ENCODE data around the gene KCNIP3.

The KCNIP3 gene

DNA sequence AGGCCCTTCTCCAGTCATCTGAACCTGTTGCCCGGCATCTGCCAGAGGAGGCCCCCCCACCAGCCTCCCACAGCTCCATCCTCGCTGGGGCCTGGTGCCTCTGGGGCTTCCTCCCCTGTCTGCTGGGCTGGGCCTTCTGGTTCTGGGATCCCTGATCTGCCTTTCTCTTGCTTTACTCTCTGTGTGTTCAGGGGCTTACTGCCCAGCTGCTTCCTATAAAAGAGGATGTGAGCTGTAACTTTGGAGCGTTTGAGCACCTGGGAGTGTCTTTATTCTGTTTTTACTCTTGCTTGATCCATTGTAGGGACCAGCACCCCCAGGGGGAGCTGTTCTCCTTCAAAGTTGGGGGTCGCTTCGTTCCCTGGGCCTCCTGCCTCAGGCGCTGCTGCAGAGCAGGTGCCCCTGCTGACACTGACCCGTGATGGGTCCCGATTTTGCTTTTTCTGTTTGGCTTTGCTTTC is 82.3 kb downstream of the KCNIP3 start (continued):
- TF ChIP-seq, protein P1, sequence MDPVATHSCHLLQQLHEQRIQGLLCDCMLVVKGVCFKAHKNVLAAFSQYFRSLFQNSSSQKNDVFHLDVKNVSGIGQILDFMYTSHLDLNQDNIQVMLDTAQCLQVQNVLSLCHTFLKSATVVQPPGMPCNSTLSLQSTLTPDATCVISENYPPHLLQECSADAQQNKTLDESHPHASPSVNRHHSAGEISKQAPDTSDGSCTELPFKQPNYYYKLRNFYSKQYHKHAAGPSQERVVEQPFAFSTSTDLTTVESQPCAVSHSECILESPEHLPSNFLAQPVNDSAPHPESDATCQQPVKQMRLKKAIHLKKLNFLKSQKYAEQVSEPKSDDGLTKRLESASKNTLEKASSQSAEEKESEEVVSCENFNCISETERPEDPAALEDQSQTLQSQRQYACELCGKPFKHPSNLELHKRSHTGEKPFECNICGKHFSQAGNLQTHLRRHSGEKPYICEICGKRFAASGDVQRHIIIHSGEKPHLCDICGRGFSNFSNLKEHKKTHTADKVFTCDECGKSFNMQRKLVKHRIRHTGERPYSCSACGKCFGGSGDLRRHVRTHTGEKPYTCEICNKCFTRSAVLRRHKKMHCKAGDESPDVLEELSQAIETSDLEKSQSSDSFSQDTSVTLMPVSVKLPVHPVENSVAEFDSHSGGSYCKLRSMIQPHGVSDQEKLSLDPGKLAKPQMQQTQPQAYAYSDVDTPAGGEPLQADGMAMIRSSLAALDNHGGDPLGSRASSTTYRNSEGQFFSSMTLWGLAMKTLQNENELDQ (tag by site-specific recombination; IDR thresholded peaks at IDR 0.05; ENCODE audit: low read depth): no peak
- TF ChIP-seq ZBTB1 (tag by site-specific recombination; IDR thresholded peaks at IDR 0.05) (no peak), SP2 (tag by site-specific recombination; IDR thresholded peaks at IDR 0.05) (no peak), SCRT2 (tag by site-specific recombination; IDR thresholded peaks at IDR 0.05) (peak; percentile 35; the same call in 1 of the 2 replicates)

GRCh38 chr2:95380280-95380679 is 83.1 kb downstream of the KCNIP3 start:
- POLR2A ChIA-PET: interaction anchor here (1.2 kb wide), 1 partner anchor 9 kb away, joined by 4 read pairs; no protein-coding TSS in a partner anchor
- H3K9me3 ChIP-seq (ENCODE audit: control insufficient read depth, insufficient read depth, low read depth, low read length): no peaks in the 10 kb centered on the region
- H3K4me3 ChIP-seq (ENCODE audit: low read depth, low read length): no peak overlapping the region
- H3K4me1 ChIP-seq (ENCODE audit: control insufficient read depth, insufficient read depth, low read length): no peaks in the 10 kb centered on the region
- CTCF ChIA-PET: interaction anchor here (1.4 to 4.1 kb wide), 2 partner anchors 9 to 35 kb away, joined by 4 to 31 read pairs; no protein-coding TSS in a partner anchor
- no peaks in the 10 kb centered on the region for H3K36me3 ChIP-seq (ENCODE audit: control insufficient read depth in 2 of 2, insufficient read depth in 1 of 2, low read length in 2 of 2)
- no peak overlapping the region for H3K27ac ChIP-seq (ENCODE audit: extremely low read depth, low read depth, low read length)
- TF ChIP-seq GFI1B (tag by site-specific recombination; IDR thresholded peaks at IDR 0.05) (no peak), ZNF223 (tag by site-specific recombination; IDR thresholded peaks at IDR 0.05) (no peak), YY1 (tag by site-specific recombination; IDR thresholded peaks at IDR 0.05) (no peak), ZNF747 (tag by site-specific recombination; IDR thresholded peaks at IDR 0.05) (no peak), KLF1 (tag by site-specific recombination; IDR thresholded peaks at IDR 0.05) (no peak), ZNF148 (tag by site-specific recombination; IDR thresholded peaks at IDR 0.05; ENCODE audit: borderline replicate concordance) (no peak), IKZF3 (tag by site-specific recombination; IDR thresholded peaks at IDR 0.05) (no peak), ZNF280C (tag by site-specific recombination; IDR thresholded peaks at IDR 0.05) (no peak), ZSCAN18 (tag by site-specific recombination; IDR thresholded peaks at IDR 0.05) (no peak), ZNF701 (tag by site-specific recombination; IDR thresholded peaks at IDR 0.05) (no peak), BCL6B (tag by site-specific recombination; IDR thresholded peaks at IDR 0.05) (no peak), ZSCAN30 (tag by site-specific recombination; IDR thresholded peaks at IDR 0.05) (no peak), ZNF132 (tag by site-specific recombination; IDR thresholded peaks at IDR 0.05; ENCODE audit: borderline replicate concordance) (no peak), ZNF121 (tag by site-specific recombination; IDR thresholded peaks at IDR 0.05) (no peak), KLF9 (tag by site-specific recombination; IDR thresholded peaks at IDR 0.05; ENCODE audit: low read depth) (no peak), ZNF239 (tag by site-specific recombination; IDR thresholded peaks at IDR 0.05) (no peak), ZNF670 (tag by site-specific recombination; IDR thresholded peaks at IDR 0.05; ENCODE audit: low read depth) (no peak), TRIM28 (IDR thresholded peaks at IDR 0.05; ENCODE audit: borderline replicate concordance, low read length) (no peak)
